ENCODE data around the gene UPK1A. TPM values are rescaled to one million over a fixed set of nuclear protein-coding genes. Genes with fewer than 3 reads are reported as not detected.

Gene UPK1A
- total RNA-seq, 1 experiment from 2014 or later = 0.69 TPM

- H3K27me3 ChIP-seq (ENCODE audit: insufficient read depth, low read length) = no peaks in the 10 kb centered on the region
- peak overlapping the region; percentile 61 to 66 for H3K4me3 ChIP-seq (replicated peaks in 1 of 2; ENCODE audit: low read depth in 1 of 2, low read length in 2 of 2)
- TF ChIP-seq TCF7L2 (IDR thresholded peaks at IDR 0.05; ENCODE audit: borderline replicate concordance, extremely low read depth, insufficient read depth, insufficient read length) (peak; percentile 77), MAX (IDR thresholded peaks at IDR 0.05) (peak; percentile 21; the same call in 1 of the 2 replicates), FOSL1 (IDR thresholded peaks at IDR 0.05; ENCODE audit: low read depth) (no peak)
- H3K79me2 ChIP-seq (ENCODE audit: insufficient read depth, low read length) = peaks cover 20% of the 10 kb centered on the region
- BruUV-seq (replicated peaks) = no TSS peak
- H3K4me1 ChIP-seq (ENCODE audit: control insufficient read depth in 1 of 2, insufficient read depth in 2 of 2, low read length in 2 of 2) = peaks cover 14 to 56% of the 10 kb centered on the region in 2 experiments; a peak in 3 of 4 replicates
- ChIA-PET POLR2A (interaction anchor here (1.0 to 2.0 kb wide), 6 partner anchors 32 to 199 kb away, joined by 3 to 6 read pairs (median 4); partner anchors contain the start of gene HAUS5), CTCF (interaction anchor here (1.0 to 1.2 kb wide), 2 partner anchors 10 to 150 kb away, joined by 3 read pairs; no protein-coding TSS in a partner anchor), RAD21 (ENCODE audit: low non-redundant PET in 1 of 2, low total read pairs in 2 of 2, uncharacterized antibody in 2 of 2, unreplicated experiment in 2 of 2) (no interaction called here)
- no peaks in the 10 kb centered on the region; a peak in 1 of 4 replicates for H3K36me3 ChIP-seq (ENCODE audit: control insufficient read depth in 1 of 2, insufficient read depth in 2 of 2, low read length in 2 of 2)
- intact Hi-C loops (cut with micrococcal nuclease) = no loop called here
- peak overlapping the region; percentile 43 for H2AFZ ChIP-seq (ENCODE audit: low read depth, low read length, poor library complexity, severe bottlenecking)
- DNase-seq (ENCODE audit: low read depth, low spot score) (peak; percentile 56), ATAC-seq (peak; percentile 40)
- H3K9me2 ChIP-seq (ENCODE audit: insufficient read depth) = no peaks in the 10 kb centered on the region
- H3K4me2 ChIP-seq (ENCODE audit: low read length) = peak overlapping the region; percentile 99
- H3K27ac ChIP-seq (ENCODE audit: low read depth, low read length) = peak overlapping the region; percentile 85
- no peaks in the 10 kb centered on the region for H4K20me1 ChIP-seq (ENCODE audit: insufficient read depth)
- no peaks in the 10 kb centered on the region for H3K9me3 ChIP-seq (ENCODE audit: control insufficient read depth in 1 of 2, insufficient read depth in 1 of 2, low read depth in 1 of 2, low read length in 2 of 2)
- peak overlapping the region; percentile 69 for H3K9ac ChIP-seq (ENCODE audit: low read length)
Observed at GRCh38 chr19:35644987-35645679, 21.2 kb upstream of the UPK1A start.

- Histone ChIP-seq H3K36me3 (ENCODE audit: control insufficient read depth in 1 of 2, insufficient read depth in 2 of 2, low read length in 2 of 2) (peaks cover 0 to 5% of the 10 kb centered on the region in 2 experiments; a peak in 2 of 4 replicates), H3K9me3 (ENCODE audit: control insufficient read depth in 1 of 2, insufficient read depth in 1 of 2, low read depth in 1 of 2, low read length in 2 of 2) (no peaks in the 10 kb centered on the region), H3K9ac (ENCODE audit: low read length) (no peak overlapping the region), H3K79me2 (ENCODE audit: insufficient read depth, low read length) (peaks cover 27% of the 10 kb centered on the region), H3K4me3 (replicated peaks in 1 of 2; ENCODE audit: low read depth in 1 of 2, low read length in 2 of 2) (no peak overlapping the region), H3K27me3 (ENCODE audit: insufficient read depth, low read length) (no peaks in the 10 kb centered on the region), H4K20me1 (ENCODE audit: insufficient read depth) (no peaks in the 10 kb centered on the region), H3K27ac (ENCODE audit: low read depth, low read length) (peak overlapping the region; percentile 9), H3K9me2 (ENCODE audit: insufficient read depth) (no peaks in the 10 kb centered on the region), H2AFZ (ENCODE audit: low read depth, low read length, poor library complexity, severe bottlenecking) (no peak overlapping the region), H3K4me1 (ENCODE audit: control insufficient read depth in 1 of 2, insufficient read depth in 2 of 2, low read length in 2 of 2) (peaks cover 14 to 56% of the 10 kb centered on the region in 2 experiments; a peak in 3 of 4 replicates), H3K4me2 (ENCODE audit: low read length) (peak overlapping the region; percentile 99)
- no peak for TF ChIP-seq EZH2phosphoT487 (IDR thresholded peaks at IDR 0.05; ENCODE audit: borderline replicate concordance)
- TF ChIP-seq SIN3A (IDR thresholded peaks at IDR 0.05; ENCODE audit: low read depth) = no peak
- intact Hi-C loops (cut with micrococcal nuclease) = no loop called here
- ATAC-seq (no peak), DNase-seq (ENCODE audit: low read depth, low spot score) (no peak)
- ChIA-PET RAD21 (ENCODE audit: low non-redundant PET in 1 of 2, low total read pairs in 2 of 2, uncharacterized antibody in 2 of 2, unreplicated experiment in 2 of 2) (no interaction called here), CTCF (no interaction called here), POLR2A (interaction anchor here (0.7 kb wide), 1 partner anchor 12 kb away, joined by 4 read pairs; no protein-coding TSS in a partner anchor)
- BruUV-seq (replicated peaks) = no TSS peak
Observed at GRCh38 chr19:35645680-35646511, 20.4 kb upstream of the UPK1A start.

All from HCT116 (cell line).